Epithelial cell of proximal tubule (primary cell): Measurements from ENCODE around the gene PET100. TPM values are rescaled to one million over a fixed set of nuclear protein-coding genes. Genes with fewer than 3 reads are reported as not detected.
"Not testable (repeated sequence)": the region's sequence is repeated elsewhere in the genome, so short reads cannot be mapped to it uniquely, and the experiment has no call there.

Experiments used
- DNase-seq: peaks from one replicate; pipeline ENCODE4 v3.0.0-alpha.2; 2011; ENCODE audit warnings: low read depth
- H3K4me3 ChIP-seq: 2 replicates; pipeline ENCODE4 v1.5.1; 2011; ENCODE audit warnings: low read depth, mild to moderate bottlenecking, low read length
- total RNA-seq: library from RNA; depleted of rRNA; stranded (reverse); fragments of >200 nt; gene quantifications from 2 replicates; pipeline ENCODE4 v1.2.3, GENCODE V29; 2015
- TF ChIP-seq, protein P1 (sequence below): conservative IDR thresholded peaks from 2 replicates; pipeline ENCODE4 v1.5.1; 2012; ENCODE audit warnings: low read depth, mild to moderate bottlenecking, low read length

The PET100 gene
- total RNA-seq, 1 donor from 2014 or later, result 62.7 TPM

DNA sequence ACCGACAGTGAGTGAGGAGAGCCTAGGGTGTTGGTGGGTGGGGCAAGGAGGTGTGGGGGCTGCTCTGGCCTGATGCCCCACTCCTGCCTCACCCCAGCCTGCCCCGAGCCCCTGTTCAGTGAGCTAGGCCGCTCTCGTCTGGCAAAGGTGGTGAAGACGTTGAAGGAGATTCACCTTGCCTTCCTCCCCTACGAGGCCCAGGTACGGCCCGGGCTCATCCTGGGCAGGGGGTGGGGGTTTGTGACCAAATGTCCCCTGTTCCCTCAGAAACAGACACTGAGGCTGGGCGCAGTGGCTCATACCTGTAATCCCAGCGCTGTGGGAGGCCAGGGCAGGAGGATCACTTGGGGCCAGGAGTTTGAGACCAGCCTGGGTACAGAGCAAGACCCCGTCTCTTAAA is 11.2 kb downstream of the PET100 start:
- TF ChIP-seq, protein P1, sequence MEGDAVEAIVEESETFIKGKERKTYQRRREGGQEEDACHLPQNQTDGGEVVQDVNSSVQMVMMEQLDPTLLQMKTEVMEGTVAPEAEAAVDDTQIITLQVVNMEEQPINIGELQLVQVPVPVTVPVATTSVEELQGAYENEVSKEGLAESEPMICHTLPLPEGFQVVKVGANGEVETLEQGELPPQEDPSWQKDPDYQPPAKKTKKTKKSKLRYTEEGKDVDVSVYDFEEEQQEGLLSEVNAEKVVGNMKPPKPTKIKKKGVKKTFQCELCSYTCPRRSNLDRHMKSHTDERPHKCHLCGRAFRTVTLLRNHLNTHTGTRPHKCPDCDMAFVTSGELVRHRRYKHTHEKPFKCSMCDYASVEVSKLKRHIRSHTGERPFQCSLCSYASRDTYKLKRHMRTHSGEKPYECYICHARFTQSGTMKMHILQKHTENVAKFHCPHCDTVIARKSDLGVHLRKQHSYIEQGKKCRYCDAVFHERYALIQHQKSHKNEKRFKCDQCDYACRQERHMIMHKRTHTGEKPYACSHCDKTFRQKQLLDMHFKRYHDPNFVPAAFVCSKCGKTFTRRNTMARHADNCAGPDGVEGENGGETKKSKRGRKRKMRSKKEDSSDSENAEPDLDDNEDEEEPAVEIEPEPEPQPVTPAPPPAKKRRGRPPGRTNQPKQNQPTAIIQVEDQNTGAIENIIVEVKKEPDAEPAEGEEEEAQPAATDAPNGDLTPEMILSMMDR, result no peak

DNA sequence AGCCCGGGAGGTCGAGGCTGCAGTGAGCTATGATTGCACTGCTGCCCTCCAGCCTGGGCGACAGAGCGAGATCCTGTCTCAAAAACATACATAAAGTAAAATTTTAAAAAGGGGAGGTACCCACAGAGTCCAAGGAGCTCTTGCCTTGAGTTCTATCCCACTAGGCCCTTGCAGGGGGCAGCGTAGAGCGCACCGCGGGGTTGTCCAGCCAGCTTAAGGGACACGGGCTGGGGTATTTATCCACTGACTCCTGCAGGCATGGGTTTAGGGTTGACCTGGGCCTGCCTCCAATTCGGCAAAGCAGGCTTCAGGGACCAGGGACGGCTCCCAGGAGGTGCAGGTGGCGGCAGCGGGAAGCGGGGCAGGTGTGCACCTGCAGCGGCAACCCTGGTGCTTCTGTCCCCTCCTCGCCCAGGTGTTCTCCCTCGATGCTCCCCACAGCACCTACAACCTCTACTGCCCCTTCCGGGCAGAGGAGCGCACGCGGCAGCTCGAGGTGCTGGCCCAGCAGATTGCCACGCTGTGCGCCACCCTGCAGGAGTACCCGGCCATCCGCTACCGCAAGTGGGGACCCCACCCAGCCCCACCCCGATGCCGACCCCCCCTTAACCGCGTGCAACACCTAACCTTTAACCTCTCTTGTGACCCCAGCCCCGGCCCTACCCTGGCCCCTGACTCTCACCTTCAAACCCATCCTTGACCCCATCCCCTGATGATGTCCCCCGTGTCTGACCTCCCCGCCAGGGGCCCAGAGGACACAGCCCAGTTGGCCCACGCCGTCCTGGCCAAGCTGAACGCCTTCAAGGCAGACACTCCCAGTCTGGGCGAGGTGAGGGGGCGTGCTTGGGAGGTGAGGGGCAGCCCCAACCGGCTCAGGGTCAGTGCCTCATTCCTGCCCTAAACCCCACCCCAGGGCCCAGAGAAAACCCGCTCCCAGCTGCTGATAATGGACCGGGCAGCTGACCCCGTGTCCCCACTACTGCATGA is 12.0 kb downstream of the PET100 start:
- H3K4me3 ChIP-seq, result no peak overlapping the region
- DNase-seq, result no peak
- TF ChIP-seq, protein P1, result no peak

More for the DNA sequence above, 11.2 kb downstream of the PET100 start:
- no peak for DNase-seq
- H3K4me3 ChIP-seq, result no peak overlapping the region

- DNase-seq, result no peak
- H3K4me3 ChIP-seq, result no peak overlapping the region
- TF ChIP-seq, protein P1, result no peak
Observed at GRCh38 chr19:7642295-7643030, 12.9 kb downstream of the PET100 start.

- DNase-seq, result no peak
- TF ChIP-seq, protein P1, result no peak
- no peak overlapping the region for H3K4me3 ChIP-seq
Observed at GRCh38 chr19:7643031-7643415, 13.4 kb downstream of the PET100 start.

- not testable (repeated sequence) for H3K4me3 ChIP-seq, DNase-seq
Observed at GRCh38 chr19:7643629-7644549, 14.3 kb downstream of the PET100 start.

DNA sequence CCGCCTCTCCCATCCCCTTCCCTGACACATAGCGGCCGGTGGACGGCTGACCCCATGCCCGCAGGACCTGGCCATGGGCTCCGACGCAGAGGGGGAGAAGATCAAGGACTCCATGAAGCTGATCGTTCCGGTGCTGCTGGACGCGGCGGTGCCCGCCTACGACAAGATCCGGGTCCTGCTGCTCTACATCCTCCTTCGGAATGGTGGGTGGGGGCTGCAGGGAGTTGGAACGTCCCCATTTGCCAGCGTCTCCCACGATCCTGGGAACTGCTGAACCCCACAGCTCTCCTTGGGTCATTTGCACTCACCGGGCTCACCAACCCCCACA is 14.9 kb downstream of the PET100 start:
- DNase-seq, result no peak
- H3K4me3 ChIP-seq, result no peak overlapping the region
- TF ChIP-seq, protein P1, result no peak
